Spleen (tissue), 11 donors: ENCODE measurements around the gene EGLN3. TPM values are rescaled to one million over a fixed set of nuclear protein-coding genes. Genes with fewer than 3 reads are reported as not detected.

Experiments used
- DNase-seq: peaks from one replicate; pipeline ENCODE4 v3.0.0-alpha.2; 2020
- H3K27ac ChIP-seq, 8 donors: fragments of 200-600 bp; sonication (generic) in 7 of 8; 1 replicate in 4 of 8; 2 replicates in 4 of 8; pipeline versions ENCODE4 v1.5.0 to v1.8.0; 2016 to 2021; ENCODE audit warnings: inconsistent platforms in 4 of 8, mild to moderate bottlenecking in 4 of 8, moderate library complexity in 1 of 8
- H3K27me3 ChIP-seq, 7 donors: fragments of 200-600 bp; sonication (generic) in 6 of 7; replicated peaks in 1 of 7; 1 replicate in 4 of 7; 2 replicates in 3 of 7; pipeline versions ENCODE4 v1.5.0 to v1.8.0; 2016 to 2021; ENCODE audit warnings: inconsistent platforms in 3 of 7, mild to moderate bottlenecking in 1 of 7
- H3K36me3 ChIP-seq, 6 donors: fragments of 200-600 bp; sonication (generic) in 5 of 6; 1 replicate in 4 of 6; 2 replicates in 2 of 6; pipeline versions ENCODE4 v1.5.0 to v1.8.0; 2016 to 2021; ENCODE audit warnings: inconsistent platforms in 2 of 6
- H3K4me1 ChIP-seq, 6 donors: fragments of 200-600 bp; sonication (generic) in 5 of 6; 1 replicate in 3 of 6; 2 replicates in 3 of 6; pipeline versions ENCODE4 v1.5.0 to v1.8.0; 2016 to 2021; ENCODE audit warnings: inconsistent platforms in 3 of 6
- H3K4me3 ChIP-seq, 8 donors: fragments of 200-600 bp; sonication (generic) in 7 of 8; 1 replicate in 4 of 8; 2 replicates in 4 of 8; pipeline versions ENCODE4 v1.5.0 to v1.8.0; 2016 to 2021; ENCODE audit warnings: inconsistent platforms in 4 of 8, mild to moderate bottlenecking in 4 of 8, moderate library complexity in 2 of 8
- H3K9me3 ChIP-seq, 8 donors: fragments of 200-600 bp; sonication (generic) in 7 of 8; 1 replicate in 4 of 8; 2 replicates in 4 of 8; pipeline versions ENCODE4 v1.5.0 to v1.8.0; 2016 to 2021; ENCODE audit warnings: inconsistent platforms in 4 of 8
- CTCF ChIP-seq, 11 experiments: fragments of 200-600 bp in 7 of 11; fragments of 450-650 bp in 4 of 11; sonication (generic) in 4 of 11; IDR thresholded peaks in 8 of 11; conservative IDR thresholded peaks in 3 of 11; 1 replicate in 7 of 11; 2 replicates in 4 of 11; pipeline versions ENCODE4 v1.4.0 to v1.8.0; 2016 to 2021; ENCODE audit warnings: antibody characterized with exemption in 11 of 11, inconsistent platforms in 4 of 11, mild to moderate bottlenecking in 1 of 11
- POLR2A ChIP-seq, 3 donors: fragments of 450-650 bp; IDR thresholded peaks; one replicate each; pipeline ENCODE4 v1.5.1; 2017; ENCODE audit warnings: antibody characterized with exemption in 3 of 3, mild to moderate bottlenecking in 1 of 3
- POLR2AphosphoS5 ChIP-seq, 3 donors: sonication (generic); formaldehyde crosslinking; IDR thresholded peaks; one replicate each; pipeline ENCODE4 v1.5.1; 2017; ENCODE audit warnings: antibody characterized with exemption in 3 of 3
- WGBS, 5 donors: extraction: QIAGEN DNeasy Blood & Tissue Kit in 3 of 5; methylation state at CpG; one replicate each; pipeline versions ENCODE4 v1.1.5 to v1.1.7; 2013 to 2018; 5-methylcytosine and 5-hydroxymethylcytosine counted together
- intact Hi-C: fragments of 100-400 bp; cut with DNase I; formaldehyde crosslinking; loops from one replicate; pipeline ENCODE4 v1.15.0; 2023; ENCODE audit warnings: low total_unique reads
- polyA plus RNA-seq, 3 donors: library from polyadenylated mRNA; stranded (reverse); fragments of 200-250 nt; gene quantifications; one replicate each; pipeline ENCODE4 v1.2.1, GENCODE V29; 2013
- total RNA-seq, 7 donors: library from RNA; depleted of rRNA in 3 of 7; stranded (reverse); fragments of >200 nt in 3 of 7; fragmentation: NEBNext Ultra II Directional in 4 of 7; extraction: Animal tissue kit (Norgen Biotek cat#: 25700) in 4 of 7; gene quantifications; one replicate each; pipeline versions ENCODE4 v1.1.0 to v1.2.1, GENCODE V29; 2016 to 2021
- donor health status: healthy with polysubstance abuse.
- donor health status: DM: no; HTN: no; CAD: no; lungs with moderate emphysema.
- donor health status: DM: no; HTN: no; CAD: no.
- donor health status: Bipolar disorder and iron deficiency.
- donor health status: healthy.
- donor health status: DM: no; HTN: no; CAD: no.
- donor health status: DM: yes; HTN: yes; CAD: no.

EGLN3 gene
- total and polyA plus RNA-seq, 10 donors: 4.0 to 21.5 (median 7.8) TPM

- intact Hi-C loops: no loop called here
- 70 to 96% (median 78%) methylated on average over 1 of the region's 1 CpG for WGBS, 5 donors
- H3K4me1 ChIP-seq: peaks cover 7 to 25% (median 16%) of the 10 kb centered on the region in 6 donors
- TF ChIP-seq POLR2A (IDR thresholded peaks at IDR 0.05): no peak
- TF ChIP-seq POLR2AphosphoS5 (IDR thresholded peaks at IDR 0.05): no peak
- TF ChIP-seq CTCF (IDR thresholded peaks at IDR 0.05 in 8 of 11, conservative IDR thresholded peaks at IDR 0.05 in 3 of 11): no peak
- H3K27ac ChIP-seq: no peak overlapping the region
- no peak overlapping the region for H3K4me3 ChIP-seq
- H3K36me3 ChIP-seq: no peaks in the 10 kb centered on the region
- H3K27me3 ChIP-seq: peaks cover 0 to 60% (median 12%) of the 10 kb centered on the region in 7 donors
- DNase-seq: no peak
- no peaks in the 10 kb centered on the region for H3K9me3 ChIP-seq
Observed at GRCh38 chr14:33952541-33952940, 1.7 kb upstream of the EGLN3 start.

GRCh38 chr14:33951183-33951840, 438 bp upstream of the EGLN3 start:
- H3K27me3 ChIP-seq: peaks cover 0 to 60% (median 12%) of the 10 kb centered on the region in 7 donors

GRCh38 chr14:33949411-33949893, 1.4 kb downstream of the EGLN3 start:
- peak overlapping the region in 2 of 8 donors; percentile 33 to 52 for H3K27ac ChIP-seq
- peak overlapping the region in 7 of 8 donors; percentile 50 to 77 (median 63) for H3K4me3 ChIP-seq
- H3K9me3 ChIP-seq: no peaks in the 10 kb centered on the region
- 15 to 35% (median 28%) methylated on average over 9 of the region's 9 CpGs for WGBS, 5 donors
- peaks cover 7 to 33% (median 16%) of the 10 kb centered on the region in 6 donors for H3K4me1 ChIP-seq
- peaks cover 0 to 65% (median 12%) of the 10 kb centered on the region in 7 donors for H3K27me3 ChIP-seq
- no peak for TF ChIP-seq POLR2A (IDR thresholded peaks at IDR 0.05)
- no peak for TF ChIP-seq POLR2AphosphoS5 (IDR thresholded peaks at IDR 0.05)
- TF ChIP-seq CTCF (IDR thresholded peaks at IDR 0.05 in 8 of 11, conservative IDR thresholded peaks at IDR 0.05 in 3 of 11): no peak
- H3K36me3 ChIP-seq: no peaks in the 10 kb centered on the region
- intact Hi-C loops: no loop called here
- no peak for DNase-seq

More at GRCh38 chr14:33951183-33951840, 438 bp upstream of the EGLN3 start:
- Histone ChIP-seq H3K4me3 (peak overlapping the region in 7 of 8 donors; percentile 50 to 77 (median 63)), H3K4me1 (peaks cover 7 to 33% (median 16%) of the 10 kb centered on the region in 6 donors), H3K36me3 (no peaks in the 10 kb centered on the region), H3K27ac (peak overlapping the region in 3 of 8 donors; percentile 52 to 71 (median 53)), H3K9me3 (no peaks in the 10 kb centered on the region)
- WGBS, 5 donors: 12 to 16% (median 15%) methylated on average over 11 of the region's 11 CpGs
- TF ChIP-seq POLR2AphosphoS5 (IDR thresholded peaks at IDR 0.05) (no peak), CTCF (IDR thresholded peaks at IDR 0.05 in 8 of 11, conservative IDR thresholded peaks at IDR 0.05 in 3 of 11) (no peak), POLR2A (IDR thresholded peaks at IDR 0.05) (no peak)
- intact Hi-C loops: no loop called here
- DNase-seq: no peak

- Histone ChIP-seq H3K4me1 (peaks cover 7 to 33% (median 16%) of the 10 kb centered on the region in 6 donors), H3K27me3 (peaks cover 0 to 65% (median 12%) of the 10 kb centered on the region in 7 donors), H3K27ac (peak overlapping the region in 1 of 8 donors; percentile 33), H3K9me3 (no peaks in the 10 kb centered on the region), H3K4me3 (peak overlapping the region in 5 of 8 donors; percentile 50 to 77 (median 63)), H3K36me3 (no peaks in the 10 kb centered on the region)
- WGBS, 5 donors: 40 to 61% (median 47%) methylated on average over 9 of the region's 9 CpGs
- no peak for DNase-seq
- intact Hi-C loops: no loop called here
- no peak for TF ChIP-seq POLR2A (IDR thresholded peaks at IDR 0.05)
- TF ChIP-seq CTCF (IDR thresholded peaks at IDR 0.05 in 8 of 11, conservative IDR thresholded peaks at IDR 0.05 in 3 of 11): no peak
- TF ChIP-seq POLR2AphosphoS5 (IDR thresholded peaks at IDR 0.05): no peak
Observed at GRCh38 chr14:33948869-33949408, 1.9 kb downstream of the EGLN3 start.
